Stimulated activated CD8-positive, alpha-beta memory T cell treated with anti-CD3 and anti-CD28 coated beads, Interleukin-4, amount 100 ng/mL, for 24 hours (primary cell): ENCODE measurements around the gene CTSS.
A peak's percentile ranks its signal among the peaks of the same experiment; 100 is the strongest.

Experiments used
- DNase-seq: peaks from one replicate; pipeline ENCODE4 v3.0.0-alpha.2; 2020; ENCODE audit warnings: low read depth

Gene CTSS

DNA sequence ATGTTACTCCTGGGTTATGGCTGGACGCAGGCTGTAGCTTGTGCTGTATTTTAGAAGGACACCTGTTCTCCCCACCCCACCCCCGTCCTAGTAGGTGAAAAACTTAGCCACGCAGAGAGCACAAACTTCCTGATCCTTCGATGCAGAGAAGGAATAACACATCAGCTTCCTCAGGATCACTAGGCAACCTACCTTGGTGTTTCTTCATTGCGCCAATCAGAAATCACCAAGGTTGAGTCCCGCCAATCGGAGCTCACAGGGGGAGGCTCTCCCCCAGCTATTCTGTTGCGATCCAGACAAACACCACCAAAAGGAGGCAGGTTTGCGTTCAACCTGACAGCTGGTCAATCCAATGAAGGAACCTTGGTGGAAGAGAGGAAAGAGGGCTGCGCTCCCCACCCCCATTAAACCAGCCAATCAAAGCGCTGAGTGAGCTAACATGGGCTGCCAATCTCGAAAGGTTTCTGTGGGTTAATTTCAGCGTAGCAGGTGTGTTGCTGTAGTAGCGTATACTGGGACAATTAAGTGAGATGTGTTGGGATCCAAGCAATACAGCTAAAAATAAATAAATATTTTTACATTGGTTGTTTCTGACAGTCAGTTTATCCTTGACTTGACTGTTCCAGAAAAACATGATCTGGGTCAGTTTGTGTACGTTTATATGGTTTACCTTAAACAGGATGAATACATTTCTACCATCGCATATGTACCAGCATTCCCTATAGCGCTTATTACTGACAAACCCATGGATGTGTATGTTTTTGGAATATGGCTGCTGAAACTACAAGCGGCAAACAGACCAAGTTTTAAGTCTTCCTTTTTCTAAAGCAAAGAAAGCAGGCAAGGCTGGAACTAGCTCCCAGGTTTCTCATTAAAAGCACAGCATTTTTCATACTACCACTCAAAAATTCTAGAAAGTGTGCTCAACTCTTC lies 68.3 kb downstream of the CTSS start, which contains the start of gene GOLPH3L:
TSS of gene GOLPH3L (minus strand) at position 160 of the 933 bp plus-strand sequence. CDS start 2,316 bp downstream, outside the sequence.
- peak; percentile 78 for DNase-seq

DNA sequence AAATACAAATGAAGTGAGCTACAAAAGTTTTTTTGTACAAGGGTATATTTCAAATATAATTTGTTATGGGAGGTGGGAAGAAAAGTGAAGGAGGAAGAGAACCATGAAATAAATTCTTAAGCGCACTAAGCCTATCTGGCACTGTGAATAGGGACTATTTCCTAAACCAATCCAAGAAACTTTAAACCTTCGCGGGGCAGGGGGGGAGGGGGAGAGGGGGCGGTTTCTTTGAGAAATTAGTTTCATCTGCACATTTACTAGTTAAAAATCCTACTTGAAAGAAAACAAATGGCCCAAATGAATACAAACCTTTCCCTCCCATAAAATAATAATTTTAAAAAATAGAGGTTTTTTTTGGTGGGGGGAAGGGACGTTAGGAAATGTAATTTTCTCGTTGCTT lies 69.0 kb downstream of the CTSS start:
- DNase-seq: no peak

DNA sequence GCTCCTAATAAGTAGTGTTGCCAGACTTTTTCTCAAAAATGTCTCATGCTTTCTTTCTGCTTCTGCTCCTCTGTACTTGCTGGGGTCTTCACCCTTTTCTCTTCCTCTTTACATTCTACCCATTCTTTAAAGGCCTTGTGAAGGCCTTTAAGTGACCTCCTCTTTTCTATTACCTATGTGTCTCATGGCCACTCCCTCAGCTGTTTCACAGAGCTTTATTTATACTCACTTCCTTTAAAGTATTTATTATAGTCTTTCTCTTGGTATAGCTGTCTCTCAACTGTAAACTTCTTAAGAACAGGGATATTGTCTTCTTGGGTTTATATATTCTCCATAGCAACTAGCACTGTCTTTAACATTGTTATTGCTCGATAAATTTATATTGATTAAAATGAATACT lies 69.4 kb downstream of the CTSS start:
- DNase-seq: no peak

DNA sequence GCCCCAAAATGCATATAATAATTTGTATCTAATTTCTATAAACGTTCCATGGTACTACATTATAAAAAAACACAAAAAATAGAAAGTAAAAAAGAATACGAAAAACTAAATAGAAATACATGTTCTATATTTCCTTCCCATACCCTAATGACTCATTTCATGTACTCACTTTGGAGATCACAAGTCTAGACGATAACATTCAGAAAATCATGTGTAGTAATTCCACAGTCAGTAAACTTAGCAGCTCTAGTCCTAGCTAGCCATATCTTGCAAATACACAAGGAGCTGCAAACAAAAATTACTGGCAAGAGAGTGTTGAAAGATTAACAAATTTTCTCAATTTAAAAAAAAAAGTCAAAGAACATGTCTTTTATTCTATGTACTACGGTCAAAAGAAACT lies 70.0 kb downstream of the CTSS start:
- no peak for DNase-seq

DNA sequence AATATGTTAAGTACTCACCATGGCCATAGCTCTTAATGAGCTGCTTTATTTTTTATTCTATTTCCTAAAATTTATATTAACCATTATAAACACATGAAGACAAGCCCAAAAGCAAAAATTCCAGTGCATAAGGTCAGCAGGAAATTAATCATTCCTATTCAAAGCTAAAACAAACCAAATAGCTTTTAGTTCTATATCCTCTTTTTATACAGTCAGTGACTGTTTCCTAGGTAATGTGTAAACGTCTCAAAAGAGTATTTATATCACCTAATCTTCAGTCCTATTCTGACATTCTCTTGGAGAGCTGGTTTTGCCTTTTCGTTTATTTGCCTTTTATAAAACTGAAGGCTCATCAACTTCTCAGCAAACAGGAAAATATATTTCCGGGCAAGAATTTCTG lies 72.9 kb downstream of the CTSS start:
- DNase-seq: no peak

DNA sequence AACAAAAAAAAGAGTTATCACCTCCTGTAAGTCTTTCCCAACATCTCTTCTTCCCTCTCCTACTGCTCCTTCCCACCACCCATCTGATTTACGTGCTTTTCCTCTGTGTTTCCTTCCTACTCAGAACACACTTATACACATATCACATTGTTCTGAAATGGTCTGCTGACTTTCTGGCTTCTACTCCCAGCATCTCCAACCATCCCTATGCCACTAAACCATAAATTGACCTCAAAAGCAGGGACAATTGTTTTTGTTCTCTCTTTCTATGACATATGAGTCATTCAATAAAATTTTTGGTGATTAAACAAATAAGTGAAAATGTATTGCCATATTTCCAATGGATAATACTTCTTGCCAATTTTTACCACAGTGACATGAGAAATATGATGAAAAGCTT lies 76.8 kb downstream of the CTSS start:
- no peak for DNase-seq

DNA sequence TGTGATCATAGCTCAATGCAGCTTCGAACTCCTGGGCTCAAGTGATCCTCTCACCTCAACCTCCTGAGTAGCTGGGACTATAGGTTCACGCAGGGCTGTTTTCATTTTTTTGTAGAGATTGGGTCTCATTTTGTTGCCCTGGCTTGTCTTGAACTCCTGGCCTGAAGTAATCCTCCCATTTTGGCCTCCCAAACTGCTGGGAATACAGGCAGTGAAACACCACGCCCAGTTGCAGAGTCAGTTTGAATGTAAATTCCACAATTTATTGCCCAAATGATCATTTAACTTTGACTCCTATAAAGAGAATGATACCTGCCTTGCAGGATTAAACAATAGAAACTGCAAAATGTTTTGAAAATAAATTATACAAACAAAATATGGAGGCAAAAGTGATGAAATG lies 79.3 kb downstream of the CTSS start:
- no peak for DNase-seq

DNA sequence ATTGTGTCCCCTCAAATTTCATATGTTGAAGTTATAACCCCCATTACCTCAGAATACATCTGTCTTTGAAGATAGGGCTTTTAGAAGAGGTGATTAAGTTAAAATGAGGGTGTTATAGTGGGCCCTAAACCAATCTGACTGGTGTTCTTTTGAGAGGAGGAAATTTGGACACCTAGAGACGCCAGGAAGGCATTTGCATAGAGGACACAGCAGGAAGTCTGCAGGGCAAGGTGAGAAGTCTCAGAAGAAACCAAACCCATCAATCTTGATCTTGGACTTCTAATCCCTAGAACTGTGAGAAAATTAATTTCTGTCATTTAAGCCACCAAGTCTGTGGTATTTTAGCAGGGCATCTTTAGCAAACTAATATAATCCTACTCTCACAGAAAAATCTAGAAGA lies 81.7 kb downstream of the CTSS start:
- DNase-seq: no peak
